HG03280 (cell line): Measurements from ENCODE around the gene SEC24A.
A peak's percentile ranks its signal among the peaks of the same experiment; 100 is the strongest.
"Not testable (repeated sequence)": the region's sequence is repeated elsewhere in the genome, so short reads cannot be mapped to it uniquely, and the experiment has no call there.

Experiments
- ATAC-seq: cut with Tn5 transposase; IDR thresholded peaks from one replicate; pipeline ENCODE4 v1.9.1; 2021; ENCODE audit warnings: mild to moderate bottlenecking, moderate library complexity; ENCODE audit not compliant: unreplicated experiment

SEC24A gene

GRCh38 chr5:134649163-134649835 lies 714 bp downstream of the SEC24A start:
- peak; percentile 7 for ATAC-seq

- ATAC-seq = not testable (repeated sequence)
Observed at GRCh38 chr5:134650660-134651059, 2.1 kb downstream of the SEC24A start.

DNA sequence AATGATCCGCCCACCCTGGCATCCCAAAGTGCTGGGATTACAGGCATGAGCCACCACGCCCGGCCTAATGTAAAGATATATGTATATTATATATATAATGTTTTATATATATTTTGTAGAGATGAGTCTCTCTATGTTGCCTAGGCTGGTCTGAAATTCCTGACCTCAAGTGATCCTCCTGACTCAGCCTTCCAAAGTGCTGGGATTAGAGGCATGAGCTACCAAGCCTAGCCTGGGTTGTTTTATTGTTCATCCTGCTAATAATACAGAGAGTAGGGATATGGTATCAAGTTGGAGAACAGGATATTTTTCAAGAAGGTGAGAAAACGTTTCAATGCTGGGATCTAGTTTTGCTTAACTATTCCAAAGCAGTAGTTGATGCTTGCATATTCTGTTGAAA lies 2.9 kb downstream of the SEC24A start:
- ATAC-seq = no peak

GRCh38 chr5:134656690-134657089 lies 8.1 kb downstream of the SEC24A start:
- ATAC-seq = no peak

DNA sequence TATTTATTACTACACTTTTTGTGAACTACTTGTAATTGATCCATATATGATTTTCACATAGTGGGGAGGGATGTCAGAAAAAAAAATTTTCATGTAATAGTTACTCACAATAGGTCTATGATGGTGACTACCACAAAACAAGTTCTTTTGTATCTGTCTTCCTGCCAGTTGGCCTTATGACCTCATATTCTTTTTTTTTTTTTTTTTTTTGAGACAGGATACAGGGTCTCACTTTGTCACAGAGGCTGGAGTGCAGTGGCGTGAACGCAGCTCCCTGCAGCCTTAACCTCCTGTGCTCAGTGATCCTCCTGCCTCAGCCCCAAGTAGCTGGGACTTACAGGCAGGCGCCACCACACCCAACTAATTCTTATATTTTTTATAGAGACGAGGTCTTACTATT lies 10.9 kb downstream of the SEC24A start:
- no peak for ATAC-seq

DNA sequence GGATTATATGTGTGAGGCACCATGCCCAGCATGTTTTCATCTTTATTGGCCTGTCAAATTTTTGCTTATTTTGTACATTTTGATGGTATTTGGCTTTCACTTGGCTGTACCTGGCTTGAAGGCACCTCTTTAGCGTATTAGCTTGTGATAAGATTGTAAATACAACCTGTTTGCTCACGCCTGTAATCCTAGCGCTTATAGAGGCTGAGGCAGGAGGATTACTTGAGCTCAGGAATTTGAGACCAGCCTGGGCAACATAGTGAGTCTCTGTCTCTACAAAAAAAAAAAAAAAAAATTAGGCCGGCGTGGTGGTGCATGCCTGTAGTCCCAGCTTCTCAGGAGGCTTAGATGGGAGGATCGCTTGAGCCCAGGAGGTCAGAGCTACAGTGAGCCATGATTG lies 11.3 kb downstream of the SEC24A start:
- ATAC-seq = no peak

GRCh38 chr5:134662971-134663370 lies 14.4 kb downstream of the SEC24A start:
- ATAC-seq = no peak

GRCh38 chr5:134664448-134664847 lies 15.9 kb downstream of the SEC24A start:
- ATAC-seq = no peak

DNA sequence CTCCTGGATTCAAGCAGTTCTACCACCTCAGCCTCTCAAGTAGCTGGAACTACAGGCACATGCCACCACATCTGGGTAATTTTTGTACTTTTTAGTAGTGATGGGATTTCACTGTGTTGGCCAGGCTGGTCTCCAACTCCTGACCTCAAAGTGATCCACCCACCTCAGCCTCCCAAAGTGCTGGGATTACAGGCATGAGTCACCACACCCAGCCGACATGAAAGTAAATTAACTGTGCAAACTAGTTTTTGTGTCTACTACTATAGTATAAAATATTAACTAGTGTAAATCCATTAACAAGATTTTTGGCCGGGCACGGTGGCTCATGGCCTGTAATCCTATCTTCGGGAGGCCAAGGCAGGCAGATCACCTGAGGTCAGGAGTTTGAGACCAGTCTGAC lies 25.0 kb downstream of the SEC24A start:
- ATAC-seq = not testable (repeated sequence)

GRCh38 chr5:134677357-134677756 lies 28.8 kb downstream of the SEC24A start:
- ATAC-seq = not testable (repeated sequence)

DNA sequence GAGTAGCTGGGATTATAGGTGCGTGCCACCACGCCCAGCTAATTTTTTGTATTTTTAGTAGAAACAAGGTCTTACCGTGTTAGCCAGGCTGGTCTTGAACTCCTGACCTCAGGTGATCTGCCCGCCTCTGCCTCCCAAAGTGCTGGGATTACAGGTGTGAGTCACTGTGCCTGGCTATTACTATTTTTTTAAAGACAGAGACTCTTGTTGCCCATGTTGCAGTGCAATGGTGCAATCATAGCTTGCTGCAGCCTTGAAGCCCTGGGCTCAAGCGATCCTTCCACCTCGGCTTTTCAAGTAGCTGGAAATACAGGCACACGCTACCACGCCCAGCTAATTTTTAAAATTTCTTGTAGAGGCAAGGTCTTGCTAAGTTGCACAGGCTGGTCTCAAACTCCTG lies 41.6 kb downstream of the SEC24A start:
- not testable (repeated sequence) for ATAC-seq

DNA sequence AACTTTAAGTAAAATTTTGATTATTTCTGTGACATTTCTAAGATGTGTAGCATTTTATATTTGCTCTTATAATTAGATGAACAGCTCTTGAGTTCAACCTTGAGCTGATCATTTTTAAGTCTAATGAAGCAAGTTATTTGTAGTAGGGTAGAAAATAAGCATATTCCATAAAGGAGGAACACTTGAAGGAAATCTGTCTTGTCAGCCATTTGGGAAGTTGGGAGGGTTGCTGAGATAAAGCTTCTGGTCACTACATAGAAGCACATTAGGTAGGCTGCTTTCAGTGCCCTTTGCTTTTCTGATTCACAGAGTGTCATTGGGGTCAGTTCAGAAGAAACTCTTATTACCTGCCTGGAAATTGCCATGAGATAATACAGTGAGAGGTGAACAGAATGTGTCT lies 44.1 kb downstream of the SEC24A start:
- ATAC-seq = no peak

GRCh38 chr5:134708301-134708700 lies 59.7 kb downstream of the SEC24A start:
- ATAC-seq = no peak

GRCh38 chr5:134714120-134714519 lies 65.5 kb downstream of the SEC24A start:
- ATAC-seq = no peak

DNA sequence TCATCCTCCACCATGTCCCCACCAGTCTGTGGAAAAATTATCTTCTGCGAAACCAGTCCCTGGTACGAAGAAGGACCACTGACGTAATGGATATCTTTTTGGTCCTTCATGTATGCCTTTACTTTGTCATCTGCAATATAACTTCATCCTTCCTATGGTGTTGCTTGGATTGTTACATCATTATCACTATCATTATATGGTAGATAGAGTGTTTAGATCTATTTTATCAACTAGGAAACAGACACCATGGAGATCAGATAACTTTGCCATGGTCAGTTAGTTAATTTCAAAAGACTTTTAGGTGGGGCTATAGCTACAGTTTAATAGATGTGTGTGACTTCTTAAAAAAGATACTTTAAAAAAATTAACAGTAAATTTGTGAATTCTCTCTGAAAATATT lies 66.0 kb downstream of the SEC24A start:
- ATAC-seq = no peak

GRCh38 chr5:134715466-134715865 lies 66.9 kb downstream of the SEC24A start:
- ATAC-seq = not testable (repeated sequence)

DNA sequence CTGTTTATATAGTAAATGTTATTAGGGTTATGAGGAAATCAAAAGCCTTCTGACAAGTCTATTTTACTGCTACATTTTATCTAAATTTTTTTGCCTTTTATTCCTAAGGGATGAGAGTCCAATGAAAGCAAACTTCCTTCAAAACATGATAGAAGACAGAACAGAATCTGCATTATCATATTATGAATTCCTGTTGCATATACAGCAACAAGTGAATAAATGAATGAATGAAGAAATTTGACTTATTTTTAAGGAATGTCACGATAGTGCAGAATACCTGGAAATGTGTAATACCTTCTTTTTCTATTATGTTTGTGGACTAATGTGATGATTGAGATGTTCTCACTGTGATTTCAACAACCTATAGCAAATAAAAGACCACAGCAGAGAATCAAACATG lies 76.3 kb downstream of the SEC24A start:
- ATAC-seq = no peak

- ATAC-seq = no peak
Observed at GRCh38 chr5:134732819-134733218, 84.2 kb downstream of the SEC24A start.

GRCh38 chr5:134735243-134735642 lies 86.7 kb downstream of the SEC24A start:
- no peak for ATAC-seq

GRCh38 chr5:134736173-134736812 lies 87.7 kb downstream of the SEC24A start:
- no peak for ATAC-seq

GRCh38 chr5:134738133-134738962 lies 89.8 kb downstream of the SEC24A start, which contains the start of gene CAMLG:
Gene CAMLG (plus strand): TSS chr5:134738548. CDS start chr5:134738621, 73 bp downstream.
- ATAC-seq = peak; percentile 98
